ENCODE data around the gene EGF.

GRCh38 chr4:110058677-110059076, 146.0 kb downstream of the EGF start:
- TF ChIP-seq CTCF (conservative IDR thresholded peaks at IDR 0.05; ENCODE audit: low read length) (no peak), EZH2phosphoT487 (IDR thresholded peaks at IDR 0.05; ENCODE audit: borderline replicate concordance, low read depth, low read length) (no peak)

All from OCI-LY7 (cell line).